ENCODE results near the gene ZNF512B. TPM values are rescaled to one million over a fixed set of nuclear protein-coding genes. Genes with fewer than 3 reads are reported as not detected.

The ZNF512B gene, protein sequence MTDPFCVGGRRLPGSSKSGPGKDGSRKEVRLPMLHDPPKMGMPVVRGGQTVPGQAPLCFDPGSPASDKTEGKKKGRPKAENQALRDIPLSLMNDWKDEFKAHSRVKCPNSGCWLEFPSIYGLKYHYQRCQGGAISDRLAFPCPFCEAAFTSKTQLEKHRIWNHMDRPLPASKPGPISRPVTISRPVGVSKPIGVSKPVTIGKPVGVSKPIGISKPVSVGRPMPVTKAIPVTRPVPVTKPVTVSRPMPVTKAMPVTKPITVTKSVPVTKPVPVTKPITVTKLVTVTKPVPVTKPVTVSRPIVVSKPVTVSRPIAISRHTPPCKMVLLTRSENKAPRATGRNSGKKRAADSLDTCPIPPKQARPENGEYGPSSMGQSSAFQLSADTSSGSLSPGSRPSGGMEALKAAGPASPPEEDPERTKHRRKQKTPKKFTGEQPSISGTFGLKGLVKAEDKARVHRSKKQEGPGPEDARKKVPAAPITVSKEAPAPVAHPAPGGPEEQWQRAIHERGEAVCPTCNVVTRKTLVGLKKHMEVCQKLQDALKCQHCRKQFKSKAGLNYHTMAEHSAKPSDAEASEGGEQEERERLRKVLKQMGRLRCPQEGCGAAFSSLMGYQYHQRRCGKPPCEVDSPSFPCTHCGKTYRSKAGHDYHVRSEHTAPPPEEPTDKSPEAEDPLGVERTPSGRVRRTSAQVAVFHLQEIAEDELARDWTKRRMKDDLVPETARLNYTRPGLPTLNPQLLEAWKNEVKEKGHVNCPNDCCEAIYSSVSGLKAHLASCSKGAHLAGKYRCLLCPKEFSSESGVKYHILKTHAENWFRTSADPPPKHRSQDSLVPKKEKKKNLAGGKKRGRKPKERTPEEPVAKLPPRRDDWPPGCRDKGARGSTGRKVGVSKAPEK
- total RNA-seq (ENCODE audit: low replicate concordance), result 4.1 and 6.9 TPM in 2 replicates

DNA sequence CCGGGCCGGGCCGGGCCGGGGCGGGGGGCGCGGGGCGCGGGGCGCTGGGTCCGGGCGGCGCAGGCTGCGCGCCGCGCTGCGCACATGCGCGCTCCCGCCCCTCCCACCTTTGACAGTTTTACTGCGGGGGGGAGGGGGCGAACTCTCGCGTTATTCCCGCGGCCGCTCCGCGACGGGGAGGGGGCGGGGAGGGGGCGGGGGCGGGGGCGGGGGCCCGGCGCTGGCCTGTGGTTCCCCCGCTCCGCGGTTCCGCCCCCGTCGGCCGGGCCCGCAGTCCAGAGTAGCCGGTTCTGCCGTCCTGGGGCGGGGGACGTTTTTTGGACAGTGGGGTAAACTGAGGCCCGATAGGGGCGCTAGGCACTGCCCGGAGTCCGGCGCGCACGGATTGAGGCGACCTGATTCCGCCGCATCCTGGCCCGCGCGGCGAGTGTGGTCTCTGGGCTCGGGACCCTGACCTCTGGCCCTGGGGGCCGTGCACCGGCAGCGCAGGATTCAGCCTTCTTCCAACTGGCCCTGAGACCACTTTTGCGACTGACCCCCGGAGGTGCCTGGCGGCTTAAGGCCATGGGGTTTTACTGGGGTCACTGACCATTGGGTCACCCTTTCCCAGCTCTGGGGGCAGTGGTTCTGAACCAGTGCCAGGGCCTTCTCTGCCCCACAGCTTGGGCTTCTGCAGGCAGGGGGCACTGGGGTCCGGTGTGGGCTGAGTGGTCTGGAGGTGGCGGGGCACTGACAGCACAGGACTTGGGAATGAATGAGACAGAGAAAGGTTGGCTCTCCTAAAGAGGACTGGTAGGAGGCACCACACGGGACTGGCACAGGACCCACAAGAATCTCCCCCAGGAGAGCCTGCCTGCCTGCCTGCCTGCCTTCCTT, at the start of gene ZNF512B:
ZNF512B (minus strand) TSS at position 93 of the 876 bp plus-strand sequence. CDS start 1,980 bp downstream, outside the sequence.

DNA sequence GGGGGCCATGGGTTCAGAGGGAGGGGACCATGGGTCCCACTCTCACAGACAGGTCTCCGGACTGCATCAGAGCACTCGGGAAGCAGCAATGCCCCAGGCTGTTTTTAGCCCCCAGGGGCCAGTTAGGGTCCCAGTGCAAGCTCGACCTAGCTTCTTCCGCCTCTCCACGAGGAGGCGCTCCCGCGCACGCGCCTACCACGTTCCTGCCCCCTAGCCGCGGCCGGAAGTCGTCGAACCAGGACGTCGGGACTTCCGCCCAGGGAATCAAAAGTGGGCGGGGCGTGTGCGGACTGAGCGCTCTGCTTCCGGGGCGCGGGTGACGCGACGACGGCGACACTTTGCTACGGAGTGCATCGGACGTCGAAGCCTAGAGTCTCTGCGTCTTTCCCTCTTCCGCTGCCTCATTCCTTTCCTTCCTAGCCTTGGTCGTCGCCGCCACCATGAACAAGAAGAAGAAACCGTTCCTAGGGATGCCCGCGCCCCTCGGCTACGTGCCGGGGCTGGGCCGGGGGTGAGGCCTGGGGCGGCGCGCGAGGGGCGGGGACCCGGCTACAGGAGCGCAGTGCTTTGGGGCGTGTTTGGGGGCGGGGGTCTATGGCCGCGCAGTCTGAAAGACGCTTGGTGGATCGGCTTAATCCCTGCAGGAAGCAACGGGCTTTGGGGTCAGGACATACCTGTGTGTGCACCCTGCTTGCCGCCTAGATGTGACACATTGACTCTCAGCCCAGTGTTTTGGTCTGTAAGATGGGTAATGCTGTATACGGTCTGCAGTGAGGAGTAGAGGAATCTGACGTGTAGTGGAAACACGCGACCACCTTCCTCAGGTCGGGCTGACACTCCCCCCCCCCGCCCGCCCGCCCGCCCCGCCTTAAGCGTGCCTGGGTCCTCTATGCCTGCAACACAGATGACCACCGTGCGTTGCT, 11.3 kb upstream of the ZNF512B start, which contains the start of gene PRPF6:
PRPF6 (plus strand) TSS at position 327 of the 923 bp plus-strand sequence; CDS start at position 441, 114 bp downstream.

DNA sequence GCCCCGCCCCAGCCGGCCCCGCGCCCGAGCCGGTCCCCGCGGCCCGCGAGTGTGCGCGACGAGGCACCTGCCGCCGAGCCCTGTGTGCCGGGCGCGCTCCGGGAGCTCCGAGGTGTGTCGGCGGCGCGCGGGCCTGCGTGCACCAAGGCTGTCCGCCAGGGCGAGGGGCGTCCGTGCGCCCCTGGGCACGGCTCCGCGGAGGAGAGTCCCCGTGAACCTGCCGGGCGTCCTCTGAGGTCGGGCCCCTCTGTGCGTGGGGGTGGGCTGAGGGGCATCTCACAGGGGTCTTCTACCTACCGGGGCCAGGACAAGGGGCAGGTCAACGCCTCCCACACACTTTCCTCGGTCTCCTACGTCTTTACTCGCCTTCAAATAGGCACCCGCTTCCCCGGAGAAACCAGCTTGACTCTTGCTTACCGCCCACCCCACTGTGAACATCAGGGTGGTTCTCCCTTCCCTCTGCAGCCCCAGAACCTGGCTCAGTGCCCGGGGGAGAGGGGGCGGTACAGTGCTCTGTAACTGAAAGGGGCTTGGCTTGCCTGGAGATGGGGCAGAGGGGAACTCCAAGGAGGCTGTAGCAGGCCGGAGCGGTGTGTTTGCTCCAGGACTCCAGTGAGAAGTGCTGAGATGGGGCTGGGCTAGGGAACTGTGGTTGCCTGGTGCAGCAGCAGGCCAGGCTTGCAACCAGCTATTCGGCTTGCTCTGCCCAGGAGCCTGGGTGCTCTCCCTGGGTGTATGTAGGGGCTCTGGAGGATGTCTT, 10.0 kb upstream of the ZNF512B start, which contains the start of gene SAMD10:
SAMD10 (minus strand) TSS at position 86 of the 760 bp plus-strand sequence. CDS start 175 bp downstream, outside the sequence.

DNA sequence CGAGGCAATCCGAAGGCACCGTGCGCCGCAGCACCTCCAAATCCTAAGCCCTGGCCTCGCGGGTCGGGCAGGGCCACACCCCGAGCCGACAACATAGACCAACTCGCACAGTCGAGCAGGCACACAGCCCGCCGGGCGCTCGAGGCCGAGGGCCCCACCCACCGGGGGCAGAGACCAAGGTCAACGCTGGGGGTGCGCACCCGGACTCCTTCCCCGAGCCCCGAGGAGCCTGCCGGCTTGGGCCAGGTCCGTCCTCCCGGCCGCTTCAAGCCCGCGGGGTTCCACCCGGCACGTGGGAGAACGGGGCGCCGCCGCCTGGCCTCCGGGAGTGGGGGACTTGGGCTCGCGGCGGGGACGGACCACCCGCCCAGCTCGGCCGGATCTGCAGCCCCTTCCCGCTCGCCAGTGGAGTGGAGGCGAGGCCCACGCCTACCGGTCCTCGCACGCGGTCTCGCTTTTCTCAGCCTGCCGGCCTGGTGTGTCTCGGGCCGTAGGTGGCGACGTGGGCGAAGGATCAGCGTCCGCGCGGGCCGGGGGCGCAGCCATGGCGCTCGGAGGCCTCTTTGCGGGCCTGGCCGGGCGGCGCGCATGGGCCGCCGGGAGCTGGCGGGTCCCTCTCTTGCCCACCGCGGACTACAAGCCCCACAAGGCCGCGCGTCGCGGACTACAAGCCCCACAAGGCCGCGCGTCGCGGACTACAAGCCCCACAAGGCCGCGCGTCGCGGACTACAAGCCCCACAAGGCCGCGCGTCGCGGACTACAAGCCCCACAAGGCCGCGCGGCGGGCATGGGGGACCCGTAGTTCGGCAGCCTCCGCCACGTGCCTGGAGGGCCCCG, 13.7 kb downstream of the ZNF512B start, which contains the start of gene UCKL1:
UCKL1 (minus strand) TSS at position 590 of the 837 bp plus-strand sequence; CDS start at position 546, 44 bp downstream.

Other genes with a start within 250 kb of the ZNF512B start
- gene LIME1, start 233.3 kb downstream of the ZNF512B start, total RNA-seq (ENCODE audit: low replicate concordance), result 1.4 and 2.3 TPM in 2 replicates
- 12.9 TPM in 2 replicates for gene SLC2A4RG, start 230.2 kb downstream of the ZNF512B start, total RNA-seq (ENCODE audit: low replicate concordance)
- gene ZBTB46, start 138.7 kb downstream of the ZNF512B start, total RNA-seq (ENCODE audit: low replicate concordance), result 4.8 and 5.6 TPM in 2 replicates
- not detected in 2 replicates for gene ABHD16B, start 108.4 kb downstream of the ZNF512B start, total RNA-seq (ENCODE audit: low replicate concordance)
- 84.7 and 110 TPM in 2 replicates for gene TPD52L2, start 104.7 kb downstream of the ZNF512B start, total RNA-seq (ENCODE audit: low replicate concordance)
- 43.3 and 54.3 TPM in 2 replicates for gene DNAJC5, start 74.8 kb downstream of the ZNF512B start, total RNA-seq (ENCODE audit: low replicate concordance)
- gene UCKL1, start 13.5 kb downstream of the ZNF512B start, total RNA-seq (ENCODE audit: low replicate concordance), result 20.6 and 21.0 TPM in 2 replicates
- 0.23 and 0.45 TPM in 2 replicates for gene SAMD10, start 9.7 kb upstream of the ZNF512B start, total RNA-seq (ENCODE audit: low replicate concordance)
- 61.0 and 84.8 TPM in 2 replicates for gene PRPF6, start 11.2 kb upstream of the ZNF512B start, total RNA-seq (ENCODE audit: low replicate concordance)
- 0.23 and 0.45 TPM in 2 replicates for gene C20orf204, start 66.3 kb upstream of the ZNF512B start, total RNA-seq (ENCODE audit: low replicate concordance)
- gene SOX18, start 79.7 kb upstream of the ZNF512B start, total RNA-seq (ENCODE audit: low replicate concordance), result 0.08 and 0.12 TPM in 2 replicates
- gene TCEA2, start 93.3 kb upstream of the ZNF512B start, total RNA-seq (ENCODE audit: low replicate concordance), result 30.6 and 40.5 TPM in 2 replicates
- gene RGS19, start 109.6 kb upstream of the ZNF512B start, total RNA-seq (ENCODE audit: low replicate concordance), result 5.6 and 11.7 TPM in 2 replicates
- gene OPRL1, start 110.2 kb upstream of the ZNF512B start, total RNA-seq (ENCODE audit: low replicate concordance), result 1.5 and 2.3 TPM in 2 replicates
- not detected in 2 replicates for gene LKAAEAR1, start 114.5 kb upstream of the ZNF512B start, total RNA-seq (ENCODE audit: low replicate concordance)
- not detected in 2 replicates for gene NPBWR2, start 137.6 kb upstream of the ZNF512B start, total RNA-seq (ENCODE audit: low replicate concordance)
- gene MYT1, start 194.5 kb upstream of the ZNF512B start, total RNA-seq (ENCODE audit: low replicate concordance), result not detected in 2 replicates

Data from smooth muscle cell of the coronary artery (primary cell).